ENCODE measurements around the gene PPFIBP2.

DNA sequence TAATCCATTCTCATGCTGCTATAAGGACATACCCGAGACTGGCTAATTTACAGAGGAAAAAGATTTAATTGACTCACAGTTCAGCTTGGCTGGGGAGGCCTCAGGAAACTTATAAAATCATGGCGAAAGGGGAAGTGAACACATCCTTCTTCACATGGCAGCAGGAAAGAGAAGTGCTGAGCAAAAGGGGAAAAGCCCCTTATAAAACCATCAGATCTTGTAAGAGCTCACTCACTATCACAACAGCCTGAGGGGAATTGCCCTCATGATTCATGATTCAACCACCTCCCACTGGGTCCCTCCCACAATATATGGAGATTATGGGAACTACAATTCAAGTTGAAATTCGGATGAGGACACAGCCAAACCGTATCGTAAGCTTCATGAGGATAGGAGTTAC lies 163.3 kb downstream of the PPFIBP2 start:
- no peak for TF ChIP-seq POLR2A (IDR thresholded peaks at IDR 0.05)
- TF ChIP-seq, protein P1, sequence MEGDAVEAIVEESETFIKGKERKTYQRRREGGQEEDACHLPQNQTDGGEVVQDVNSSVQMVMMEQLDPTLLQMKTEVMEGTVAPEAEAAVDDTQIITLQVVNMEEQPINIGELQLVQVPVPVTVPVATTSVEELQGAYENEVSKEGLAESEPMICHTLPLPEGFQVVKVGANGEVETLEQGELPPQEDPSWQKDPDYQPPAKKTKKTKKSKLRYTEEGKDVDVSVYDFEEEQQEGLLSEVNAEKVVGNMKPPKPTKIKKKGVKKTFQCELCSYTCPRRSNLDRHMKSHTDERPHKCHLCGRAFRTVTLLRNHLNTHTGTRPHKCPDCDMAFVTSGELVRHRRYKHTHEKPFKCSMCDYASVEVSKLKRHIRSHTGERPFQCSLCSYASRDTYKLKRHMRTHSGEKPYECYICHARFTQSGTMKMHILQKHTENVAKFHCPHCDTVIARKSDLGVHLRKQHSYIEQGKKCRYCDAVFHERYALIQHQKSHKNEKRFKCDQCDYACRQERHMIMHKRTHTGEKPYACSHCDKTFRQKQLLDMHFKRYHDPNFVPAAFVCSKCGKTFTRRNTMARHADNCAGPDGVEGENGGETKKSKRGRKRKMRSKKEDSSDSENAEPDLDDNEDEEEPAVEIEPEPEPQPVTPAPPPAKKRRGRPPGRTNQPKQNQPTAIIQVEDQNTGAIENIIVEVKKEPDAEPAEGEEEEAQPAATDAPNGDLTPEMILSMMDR (IDR thresholded peaks at IDR 0.05) = no peak

Measured in thyroid gland (tissue), 4 donors.